Upper lobe of left lung (tissue), 4 donors: Measurements from ENCODE around the gene PRKG1.

Experiments
- POLR2A ChIP-seq, 4 donors: fragments of 450-650 bp; IDR thresholded peaks; one replicate each; pipeline ENCODE4 v1.5.1; 2016 to 2017; ENCODE audit warnings: antibody characterized with exemption in 4 of 4, mild to moderate bottlenecking in 2 of 4
- TF ChIP-seq, protein P1 (sequence below), 6 experiments: fragments of 450-650 bp in 4 of 6; fragments of 200-600 bp in 2 of 6; sonication (generic) in 2 of 6; IDR thresholded peaks; one replicate each; pipeline ENCODE4 v1.5.1; 2016 to 2019; ENCODE audit warnings: antibody characterized with exemption in 6 of 6

- TF ChIP-seq, protein P1, sequence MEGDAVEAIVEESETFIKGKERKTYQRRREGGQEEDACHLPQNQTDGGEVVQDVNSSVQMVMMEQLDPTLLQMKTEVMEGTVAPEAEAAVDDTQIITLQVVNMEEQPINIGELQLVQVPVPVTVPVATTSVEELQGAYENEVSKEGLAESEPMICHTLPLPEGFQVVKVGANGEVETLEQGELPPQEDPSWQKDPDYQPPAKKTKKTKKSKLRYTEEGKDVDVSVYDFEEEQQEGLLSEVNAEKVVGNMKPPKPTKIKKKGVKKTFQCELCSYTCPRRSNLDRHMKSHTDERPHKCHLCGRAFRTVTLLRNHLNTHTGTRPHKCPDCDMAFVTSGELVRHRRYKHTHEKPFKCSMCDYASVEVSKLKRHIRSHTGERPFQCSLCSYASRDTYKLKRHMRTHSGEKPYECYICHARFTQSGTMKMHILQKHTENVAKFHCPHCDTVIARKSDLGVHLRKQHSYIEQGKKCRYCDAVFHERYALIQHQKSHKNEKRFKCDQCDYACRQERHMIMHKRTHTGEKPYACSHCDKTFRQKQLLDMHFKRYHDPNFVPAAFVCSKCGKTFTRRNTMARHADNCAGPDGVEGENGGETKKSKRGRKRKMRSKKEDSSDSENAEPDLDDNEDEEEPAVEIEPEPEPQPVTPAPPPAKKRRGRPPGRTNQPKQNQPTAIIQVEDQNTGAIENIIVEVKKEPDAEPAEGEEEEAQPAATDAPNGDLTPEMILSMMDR (IDR thresholded peaks at IDR 0.05): no peak
- no peak for TF ChIP-seq POLR2A (IDR thresholded peaks at IDR 0.05)
These were observed 946.4 kb downstream of the PRKG1 start for GRCh38 chr10:52020702-52021101.
